Karpas-422 (cell line): ENCODE measurements around the gene PRAME. TPM values are rescaled to one million over a fixed set of nuclear protein-coding genes. Genes with fewer than 3 reads are reported as not detected.
"Not testable (repeated sequence)": the region's sequence is repeated elsewhere in the genome, so short reads cannot be mapped to it uniquely, and the experiment has no call there.

Experiments
- DNase-seq: peaks from one replicate; pipeline ENCODE4 v3.0.0-alpha.2; 2015
- H2AFZ ChIP-seq: fragments of 200-600 bp; sonication (generic); 2 replicates; pipeline ENCODE4 v1.6.1; 2014; ENCODE audit warnings: antibody characterized with exemption, low read length, mixed read lengths
- H3K27ac ChIP-seq: fragments of 200-600 bp; sonication (generic); 2 replicates; pipeline ENCODE4 v1.5.1; 2014; ENCODE audit warnings: mild to moderate bottlenecking, low read length, moderate library complexity
- H3K27me3 ChIP-seq: fragments of 200-600 bp; sonication (generic); 2 replicates; pipeline ENCODE4 v1.6.1; 2014; ENCODE audit warnings: low read length, mixed read lengths
- H3K36me3 ChIP-seq: fragments of 200-600 bp; sonication (generic); 2 replicates; pipeline ENCODE4 v1.6.1; 2014; ENCODE audit warnings: low read length, mixed read lengths; ENCODE audit not compliant: insufficient read depth
- H3K4me1 ChIP-seq: fragments of 200-600 bp; sonication (generic); 2 replicates; pipeline ENCODE4 v1.6.1; 2014; ENCODE audit warnings: mild to moderate bottlenecking, low read length, mixed read lengths
- H3K4me2 ChIP-seq: fragments of 200-600 bp; sonication (generic); 2 replicates; pipeline ENCODE4 v1.6.1; 2014; ENCODE audit warnings: low read length, low read depth, mild to moderate bottlenecking; ENCODE audit not compliant: poor library complexity, severe bottlenecking
- H3K4me3 ChIP-seq: fragments of 200-600 bp; sonication (generic); 2 replicates; pipeline ENCODE4 v1.5.1; 2014; ENCODE audit warnings: mild to moderate bottlenecking, antibody characterized with exemption, low read length, mixed read lengths
- H3K79me2 ChIP-seq: fragments of 200-600 bp; sonication (generic); 2 replicates; pipeline ENCODE4 v1.6.1; 2014; ENCODE audit warnings: mild to moderate bottlenecking, low read length, mixed read lengths
- H3K9ac ChIP-seq: fragments of 200-600 bp; sonication (generic); 2 replicates; pipeline ENCODE4 v1.6.0; 2014; ENCODE audit warnings: low read length
- H3K9me2 ChIP-seq: fragments of 200-600 bp; sonication (generic), shearing (Covaris generic); replicated peaks from 2 replicates; pipeline ENCODE4 v1.6.0; 2014; ENCODE audit warnings: mild to moderate bottlenecking, low read length, moderate library complexity; ENCODE audit not compliant: insufficient read depth
- H3K9me3 ChIP-seq: fragments of 300-700, 200-600 bp; sonication (generic); 2 replicates; pipeline ENCODE4 v1.6.1; 2014; ENCODE audit warnings: low read length, mixed read lengths
- H4K20me1 ChIP-seq: fragments of 200-600 bp; sonication (generic); 2 replicates; pipeline ENCODE4 v1.6.1; 2014; ENCODE audit warnings: mild to moderate bottlenecking, antibody characterized with exemption, low read length, low read depth; ENCODE audit not compliant: insufficient read depth
- total RNA-seq: library from RNA; depleted of rRNA; stranded (reverse); fragments of >200 nt; shearing (Covaris generic); gene quantifications from 2 replicates; pipeline ENCODE4 v1.2.3, GENCODE V29; 2014; ENCODE audit warnings: low replicate concordance

Gene PRAME
- total RNA-seq, 1 experiment from 2014 or later, result 4.9 TPM

GRCh38 chr22:22535662-22536061 is 23.4 kb downstream of the PRAME start:
- H2AFZ ChIP-seq, result no peak overlapping the region
- no peak overlapping the region for H3K9ac ChIP-seq
- H3K4me3 ChIP-seq, result no peak overlapping the region
- DNase-seq, result no peak
- H3K4me1 ChIP-seq, result no peaks in the 10 kb centered on the region
- no peak overlapping the region for H3K4me2 ChIP-seq
- no peaks in the 10 kb centered on the region for H3K36me3 ChIP-seq
- H3K9me2 ChIP-seq, result no peaks in the 10 kb centered on the region
- H4K20me1 ChIP-seq, result no peaks in the 10 kb centered on the region
- no peak overlapping the region for H3K27ac ChIP-seq
- H3K79me2 ChIP-seq, result no peaks in the 10 kb centered on the region
- H3K27me3 ChIP-seq, result no peaks in the 10 kb centered on the region
- no peaks in the 10 kb centered on the region for H3K9me3 ChIP-seq

DNA sequence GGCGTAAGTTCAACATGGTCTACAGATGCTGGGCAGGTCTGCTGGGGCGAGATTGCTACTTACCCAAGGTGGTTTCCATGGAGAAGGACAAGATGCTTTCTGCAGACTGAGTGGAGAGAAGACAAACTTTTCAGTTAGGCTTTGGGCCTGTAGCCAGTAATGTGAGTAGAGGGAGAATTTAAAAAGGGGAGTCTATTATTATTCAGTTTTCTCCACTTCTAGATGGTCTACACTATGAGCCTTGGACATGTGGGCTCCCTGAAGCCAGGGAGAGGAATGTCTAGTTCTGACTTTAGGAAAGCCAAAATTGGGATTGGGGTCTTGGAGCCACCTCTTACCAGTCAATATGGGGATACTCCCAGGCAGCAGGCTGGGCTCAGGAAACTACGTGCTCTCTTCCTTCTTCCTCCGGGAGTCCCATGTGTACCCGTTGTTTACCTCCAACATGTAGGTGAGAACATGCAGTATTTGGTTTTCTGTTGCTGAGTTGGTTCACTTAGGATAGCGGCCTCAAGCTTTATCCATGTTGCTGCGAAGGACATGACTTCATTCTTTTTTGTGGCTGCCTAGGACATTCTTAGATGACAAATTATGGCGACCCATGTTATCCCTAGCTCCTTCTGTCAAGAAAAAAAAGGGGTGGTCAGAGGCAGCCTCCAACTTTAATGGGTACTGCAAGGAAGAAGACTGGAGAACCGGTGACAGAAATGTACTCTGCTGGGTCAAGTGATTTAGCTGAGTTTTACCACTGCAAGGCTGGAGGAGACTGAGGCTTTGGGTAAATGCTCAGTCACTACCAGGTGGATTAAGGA is 24.3 kb downstream of the PRAME start:
- H3K27me3 ChIP-seq, result no peaks in the 10 kb centered on the region
- no peaks in the 10 kb centered on the region for H3K9me2 ChIP-seq
- no peak for DNase-seq
- no peak overlapping the region for H2AFZ ChIP-seq
- H3K36me3 ChIP-seq, result no peaks in the 10 kb centered on the region
- H4K20me1 ChIP-seq, result no peaks in the 10 kb centered on the region
- H3K4me2 ChIP-seq, result no peak overlapping the region
- H3K4me3 ChIP-seq, result no peak overlapping the region
- H3K27ac ChIP-seq, result no peak overlapping the region
- no peaks in the 10 kb centered on the region for H3K9me3 ChIP-seq
- H3K9ac ChIP-seq, result no peak overlapping the region
- no peaks in the 10 kb centered on the region for H3K4me1 ChIP-seq
- no peaks in the 10 kb centered on the region for H3K79me2 ChIP-seq

DNA sequence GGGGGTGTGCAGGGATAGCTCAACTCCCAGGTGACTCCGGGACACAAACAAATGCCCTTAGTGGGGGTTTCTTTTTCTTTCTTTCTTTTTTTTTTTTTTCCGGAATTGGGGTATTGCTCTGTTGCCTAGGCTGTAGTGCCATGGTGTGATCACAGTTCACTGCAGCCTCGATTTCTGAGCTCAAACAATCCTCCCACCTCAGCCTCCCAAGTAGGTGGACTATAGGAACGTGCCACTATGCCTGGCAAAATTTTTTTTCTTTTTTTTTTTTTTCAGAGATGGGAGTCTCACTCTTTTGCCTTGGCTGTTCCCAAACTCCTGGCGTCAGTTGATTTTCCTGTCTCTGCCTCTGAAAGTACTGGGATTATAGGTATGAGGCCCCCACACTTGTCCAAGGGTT is 25.2 kb downstream of the PRAME start:
- Histone ChIP-seq H3K4me2 (no peak overlapping the region), H3K79me2 (no peaks in the 10 kb centered on the region), H3K9me3 (no peaks in the 10 kb centered on the region), H3K27ac (no peak overlapping the region), H3K27me3 (no peaks in the 10 kb centered on the region), H4K20me1 (no peaks in the 10 kb centered on the region), H3K9ac (no peak overlapping the region), H3K4me3 (no peak overlapping the region), H2AFZ (no peak overlapping the region), H3K36me3 (no peaks in the 10 kb centered on the region), H3K4me1 (no peaks in the 10 kb centered on the region), H3K9me2 (no peaks in the 10 kb centered on the region)
- no peak for DNase-seq

DNA sequence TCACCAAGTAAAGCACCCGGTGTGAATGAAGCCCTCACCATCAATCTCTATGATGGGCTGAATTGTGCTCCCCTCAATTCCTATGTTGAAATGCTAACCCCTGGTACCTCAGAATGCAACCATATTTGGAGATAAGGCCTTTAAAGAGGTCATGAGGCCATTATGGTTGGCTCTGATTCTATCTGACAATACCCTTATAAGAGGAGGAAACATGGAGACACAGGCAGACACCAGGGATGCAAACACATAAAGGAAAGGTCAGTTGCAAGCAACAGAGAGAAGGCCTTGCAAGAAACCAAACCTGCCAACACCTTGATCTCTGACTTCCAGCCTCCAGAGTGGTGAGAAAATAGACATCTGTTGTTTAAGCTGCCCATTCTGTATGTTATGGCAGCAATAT is 25.6 kb downstream of the PRAME start:
- Histone ChIP-seq H3K4me2 (no peak overlapping the region), H3K27me3 (no peaks in the 10 kb centered on the region), H3K9me2 (no peaks in the 10 kb centered on the region), H3K4me1 (no peaks in the 10 kb centered on the region), H4K20me1 (no peaks in the 10 kb centered on the region), H3K27ac (no peak overlapping the region), H2AFZ (no peak overlapping the region), H3K9ac (no peak overlapping the region), H3K4me3 (no peak overlapping the region), H3K79me2 (no peaks in the 10 kb centered on the region), H3K9me3 (no peaks in the 10 kb centered on the region), H3K36me3 (no peaks in the 10 kb centered on the region)
- DNase-seq, result no peak

- not testable (repeated sequence) for H3K4me1 ChIP-seq, H3K9me2 ChIP-seq, H3K27ac ChIP-seq
Observed at GRCh38 chr22:22532547-22533071, 26.5 kb downstream of the PRAME start.

GRCh38 chr22:22531770-22532546 is 27.1 kb downstream of the PRAME start:
- Histone ChIP-seq H2AFZ (no peak overlapping the region), H3K27me3 (no peaks in the 10 kb centered on the region), H3K9me3 (no peaks in the 10 kb centered on the region), H3K4me1 (no peaks in the 10 kb centered on the region), H3K36me3 (no peaks in the 10 kb centered on the region), H3K79me2 (no peaks in the 10 kb centered on the region), H3K4me2 (no peak overlapping the region), H3K9ac (no peak overlapping the region), H4K20me1 (no peaks in the 10 kb centered on the region), H3K9me2 (no peaks in the 10 kb centered on the region), H3K27ac (no peak overlapping the region), H3K4me3 (no peak overlapping the region)
- no peak for DNase-seq

More at GRCh38 chr22:22532547-22533071, 26.5 kb downstream of the PRAME start:
- not testable (repeated sequence) for H3K36me3 ChIP-seq, H3K4me3 ChIP-seq, H4K20me1 ChIP-seq, H3K79me2 ChIP-seq, H3K9me3 ChIP-seq, H2AFZ ChIP-seq, H3K27me3 ChIP-seq, H3K4me2 ChIP-seq, DNase-seq, H3K9ac ChIP-seq

DNA sequence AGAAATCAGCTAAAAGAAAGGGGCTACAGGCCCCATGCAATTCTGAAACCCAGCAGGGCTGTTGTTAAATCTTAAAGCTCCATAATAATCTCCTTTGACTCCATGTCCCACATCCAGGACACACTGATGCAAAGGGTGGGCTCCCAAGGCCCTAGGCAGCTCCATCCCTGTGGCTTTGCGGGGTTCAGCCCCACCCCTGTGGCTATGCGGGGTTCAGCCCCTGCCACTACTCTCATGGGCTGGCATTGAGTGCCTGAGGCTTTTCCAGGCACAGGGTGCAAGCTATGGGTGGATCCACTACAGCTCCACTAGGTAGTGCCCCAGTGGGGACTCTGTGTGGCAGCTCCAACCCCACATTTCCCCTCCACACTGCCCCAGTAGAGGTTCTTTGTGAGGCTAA is 30.3 kb downstream of the PRAME start:
- Histone ChIP-seq H3K4me2 (no peak overlapping the region), H3K9me3 (no peaks in the 10 kb centered on the region), H3K27me3 (no peaks in the 10 kb centered on the region), H4K20me1 (no peaks in the 10 kb centered on the region), H3K27ac (no peak overlapping the region), H3K79me2 (no peaks in the 10 kb centered on the region), H2AFZ (no peak overlapping the region), H3K4me3 (no peak overlapping the region), H3K9ac (no peak overlapping the region), H3K36me3 (no peaks in the 10 kb centered on the region), H3K4me1 (no peaks in the 10 kb centered on the region), H3K9me2 (no peaks in the 10 kb centered on the region)
- no peak for DNase-seq

GRCh38 chr22:22527312-22527711 is 31.8 kb downstream of the PRAME start:
- H3K4me1 ChIP-seq, result no peaks in the 10 kb centered on the region
- no peak overlapping the region for H3K27ac ChIP-seq
- no peak overlapping the region for H2AFZ ChIP-seq
- no peak for DNase-seq
- H3K9me2 ChIP-seq, result no peaks in the 10 kb centered on the region
- no peak overlapping the region for H3K4me3 ChIP-seq
- no peaks in the 10 kb centered on the region for H3K27me3 ChIP-seq
- H3K9ac ChIP-seq, result no peak overlapping the region
- H3K36me3 ChIP-seq, result no peaks in the 10 kb centered on the region
- H3K79me2 ChIP-seq, result no peaks in the 10 kb centered on the region
- H3K4me2 ChIP-seq, result no peak overlapping the region
- no peaks in the 10 kb centered on the region for H4K20me1 ChIP-seq
- H3K9me3 ChIP-seq, result no peaks in the 10 kb centered on the region
